Suprapubic skin (tissue), 3 donors: ENCODE data around the gene INPP5F.

Experiments used
- EP300 ChIP-seq: sonication (generic); formaldehyde crosslinking; IDR thresholded peaks from one replicate; pipeline ENCODE4 v1.6.1; 2017; ENCODE audit warnings: antibody characterized with exemption
- POLR2A ChIP-seq, 2 donors: fragments of 450-650 bp; IDR thresholded peaks; one replicate each; pipeline ENCODE4 v1.6.1; 2017; ENCODE audit warnings: antibody characterized with exemption in 2 of 2, mild to moderate bottlenecking in 2 of 2, moderate library complexity in 2 of 2
- TF ChIP-seq, protein P1 (sequence below), 2 donors: fragments of 200-600 bp in 1 of 2; fragments of 450-650 bp in 1 of 2; sonication (generic) in 1 of 2; IDR thresholded peaks; one replicate each; pipeline ENCODE4 v1.5.1; 2016 to 2019; ENCODE audit warnings: antibody characterized with exemption in 2 of 2, mild to moderate bottlenecking in 1 of 2, moderate library complexity in 1 of 2

DNA sequence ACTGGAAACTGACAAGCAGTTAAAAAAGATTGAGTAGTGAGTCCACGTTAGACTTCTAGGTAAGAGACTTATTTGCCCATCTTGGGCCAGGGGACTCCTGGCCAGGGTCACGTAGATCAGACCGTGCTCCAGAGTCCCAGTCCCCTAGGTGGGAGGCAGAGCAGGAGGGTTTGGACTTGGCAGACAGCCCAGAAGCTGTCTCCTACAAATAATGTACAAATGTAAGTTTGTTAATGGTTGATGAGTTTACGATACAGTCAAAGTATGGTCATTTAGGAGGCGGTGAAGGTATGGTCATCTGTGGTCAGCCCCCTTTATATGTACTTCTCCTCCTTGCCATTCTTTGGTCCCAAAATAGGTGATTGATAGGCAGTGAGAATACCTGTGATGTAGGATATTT lies 28.2 kb downstream of the INPP5F start:
- TF ChIP-seq, protein P1, sequence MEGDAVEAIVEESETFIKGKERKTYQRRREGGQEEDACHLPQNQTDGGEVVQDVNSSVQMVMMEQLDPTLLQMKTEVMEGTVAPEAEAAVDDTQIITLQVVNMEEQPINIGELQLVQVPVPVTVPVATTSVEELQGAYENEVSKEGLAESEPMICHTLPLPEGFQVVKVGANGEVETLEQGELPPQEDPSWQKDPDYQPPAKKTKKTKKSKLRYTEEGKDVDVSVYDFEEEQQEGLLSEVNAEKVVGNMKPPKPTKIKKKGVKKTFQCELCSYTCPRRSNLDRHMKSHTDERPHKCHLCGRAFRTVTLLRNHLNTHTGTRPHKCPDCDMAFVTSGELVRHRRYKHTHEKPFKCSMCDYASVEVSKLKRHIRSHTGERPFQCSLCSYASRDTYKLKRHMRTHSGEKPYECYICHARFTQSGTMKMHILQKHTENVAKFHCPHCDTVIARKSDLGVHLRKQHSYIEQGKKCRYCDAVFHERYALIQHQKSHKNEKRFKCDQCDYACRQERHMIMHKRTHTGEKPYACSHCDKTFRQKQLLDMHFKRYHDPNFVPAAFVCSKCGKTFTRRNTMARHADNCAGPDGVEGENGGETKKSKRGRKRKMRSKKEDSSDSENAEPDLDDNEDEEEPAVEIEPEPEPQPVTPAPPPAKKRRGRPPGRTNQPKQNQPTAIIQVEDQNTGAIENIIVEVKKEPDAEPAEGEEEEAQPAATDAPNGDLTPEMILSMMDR (IDR thresholded peaks at IDR 0.05) = no peak
- TF ChIP-seq POLR2A (IDR thresholded peaks at IDR 0.05) = no peak
- TF ChIP-seq EP300 = no peak
